ENCODE data around the gene HOOK2. TPM values are rescaled to one million over a fixed set of nuclear protein-coding genes. Genes with fewer than 3 reads are reported as not detected.

The HOOK2 gene
- total and polyA plus RNA-seq, 2 experiments from 2014 or later: 56.9 to 86.4 TPM

- no peak for TF ChIP-seq ZNF462 (CRISPR knock-in tag; IDR thresholded peaks at IDR 0.05)
- no peak for TF ChIP-seq NANOG (IDR thresholded peaks at IDR 0.05; ENCODE audit: borderline replicate concordance)
- TF ChIP-seq POLR2AphosphoS5 (IDR thresholded peaks at IDR 0.05; ENCODE audit: low read depth): peak; percentile 83
- TF ChIP-seq, protein P1, sequence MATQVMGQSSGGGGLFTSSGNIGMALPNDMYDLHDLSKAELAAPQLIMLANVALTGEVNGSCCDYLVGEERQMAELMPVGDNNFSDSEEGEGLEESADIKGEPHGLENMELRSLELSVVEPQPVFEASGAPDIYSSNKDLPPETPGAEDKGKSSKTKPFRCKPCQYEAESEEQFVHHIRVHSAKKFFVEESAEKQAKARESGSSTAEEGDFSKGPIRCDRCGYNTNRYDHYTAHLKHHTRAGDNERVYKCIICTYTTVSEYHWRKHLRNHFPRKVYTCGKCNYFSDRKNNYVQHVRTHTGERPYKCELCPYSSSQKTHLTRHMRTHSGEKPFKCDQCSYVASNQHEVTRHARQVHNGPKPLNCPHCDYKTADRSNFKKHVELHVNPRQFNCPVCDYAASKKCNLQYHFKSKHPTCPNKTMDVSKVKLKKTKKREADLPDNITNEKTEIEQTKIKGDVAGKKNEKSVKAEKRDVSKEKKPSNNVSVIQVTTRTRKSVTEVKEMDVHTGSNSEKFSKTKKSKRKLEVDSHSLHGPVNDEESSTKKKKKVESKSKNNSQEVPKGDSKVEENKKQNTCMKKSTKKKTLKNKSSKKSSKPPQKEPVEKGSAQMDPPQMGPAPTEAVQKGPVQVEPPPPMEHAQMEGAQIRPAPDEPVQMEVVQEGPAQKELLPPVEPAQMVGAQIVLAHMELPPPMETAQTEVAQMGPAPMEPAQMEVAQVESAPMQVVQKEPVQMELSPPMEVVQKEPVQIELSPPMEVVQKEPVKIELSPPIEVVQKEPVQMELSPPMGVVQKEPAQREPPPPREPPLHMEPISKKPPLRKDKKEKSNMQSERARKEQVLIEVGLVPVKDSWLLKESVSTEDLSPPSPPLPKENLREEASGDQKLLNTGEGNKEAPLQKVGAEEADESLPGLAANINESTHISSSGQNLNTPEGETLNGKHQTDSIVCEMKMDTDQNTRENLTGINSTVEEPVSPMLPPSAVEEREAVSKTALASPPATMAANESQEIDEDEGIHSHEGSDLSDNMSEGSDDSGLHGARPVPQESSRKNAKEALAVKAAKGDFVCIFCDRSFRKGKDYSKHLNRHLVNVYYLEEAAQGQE (IDR thresholded peaks at IDR 0.05; ENCODE audit: unreplicated experiment): no peak
Measured at GRCh38 chr19:12722566-12723380, 52.6 kb downstream of the HOOK2 start (continued).
